HG02798 (cell line): ENCODE measurements around the gene KAZALD1.

Experiments
- ATAC-seq: cut with Tn5 transposase; IDR thresholded peaks from one replicate; pipeline ENCODE4 v1.9.1; 2021; ENCODE audit warnings: mild to moderate bottlenecking; ENCODE audit not compliant: unreplicated experiment, poor library complexity

Gene KAZALD1

GRCh38 chr10:101064415-101065030, 2.7 kb downstream of the KAZALD1 start:
- ATAC-seq: no peak

GRCh38 chr10:101065481-101066145, 3.8 kb downstream of the KAZALD1 start:
- no peak for ATAC-seq

- no peak for ATAC-seq
These were observed 4.5 kb downstream of the KAZALD1 start for GRCh38 chr10:101066146-101066895.

GRCh38 chr10:101066896-101067355, 5.1 kb downstream of the KAZALD1 start:
- no peak for ATAC-seq

GRCh38 chr10:101067356-101068083, 5.7 kb downstream of the KAZALD1 start:
- peak; percentile 60 for ATAC-seq

GRCh38 chr10:101069441-101069840, 7.7 kb downstream of the KAZALD1 start:
- no peak for ATAC-seq

- no peak for ATAC-seq
These were observed 8.3 kb downstream of the KAZALD1 start for GRCh38 chr10:101070098-101070497.

- ATAC-seq: no peak
These were observed 9.6 kb downstream of the KAZALD1 start for GRCh38 chr10:101071267-101071884.

- ATAC-seq: no peak
These were observed 10.2 kb downstream of the KAZALD1 start for GRCh38 chr10:101071885-101072433.

GRCh38 chr10:101072923-101073322, 11.1 kb downstream of the KAZALD1 start:
- ATAC-seq: no peak

GRCh38 chr10:101073631-101074030, 11.8 kb downstream of the KAZALD1 start:
- no peak for ATAC-seq

GRCh38 chr10:101075775-101076174, 14.0 kb downstream of the KAZALD1 start:
- ATAC-seq: no peak

- ATAC-seq: no peak
These were observed 14.8 kb downstream of the KAZALD1 start for GRCh38 chr10:101076630-101077029.

GRCh38 chr10:101079874-101080273, 18.1 kb downstream of the KAZALD1 start:
- ATAC-seq: no peak

- no peak for ATAC-seq
These were observed 19.4 kb downstream of the KAZALD1 start for GRCh38 chr10:101080933-101081931.

GRCh38 chr10:101085846-101086245, 24.1 kb downstream of the KAZALD1 start:
- no peak for ATAC-seq

GRCh38 chr10:101087376-101087775, 25.6 kb downstream of the KAZALD1 start:
- no peak for ATAC-seq

- no peak for ATAC-seq
These were observed 26.2 kb downstream of the KAZALD1 start for GRCh38 chr10:101087965-101088364.
